Esophagus squamous epithelium (tissue), 4 donors: ENCODE results near the gene CMTM3.
A peak's percentile ranks its signal among the peaks of the same experiment; 100 is the strongest.

Experiments
- CTCF ChIP-seq, 6 experiments: fragments of 450-650 bp in 4 of 6; fragments of 200-600 bp in 2 of 6; sonication (generic) in 2 of 6; IDR thresholded peaks; one replicate each; pipeline ENCODE4 v1.5.1; 2016 to 2019; ENCODE audit warnings: antibody characterized with exemption in 6 of 6, mild to moderate bottlenecking in 4 of 6, moderate library complexity in 4 of 6
- POLR2A ChIP-seq, 4 donors: fragments of 450-650 bp; IDR thresholded peaks; one replicate each; pipeline ENCODE4 v1.6.1; 2017; ENCODE audit warnings: antibody characterized with exemption in 4 of 4, mild to moderate bottlenecking in 4 of 4, moderate library complexity in 3 of 4

GRCh38 chr16:66605177-66605978 is 874 bp downstream of the CMTM3 start:
- TF ChIP-seq CTCF (IDR thresholded peaks at IDR 0.05) (peak in 1 of 6 experiments; percentile 16), POLR2A (IDR thresholded peaks at IDR 0.05) (no peak)
